Lung (tissue), 12 donors: ENCODE measurements around the gene ZNF583. TPM values are rescaled to one million over a fixed set of nuclear protein-coding genes. Genes with fewer than 3 reads are reported as not detected.

Experiments
- ATAC-seq: fragments of 200-7000 bp; cut with Tn5 transposase; one replicate; pipeline ENCODE4 v1.9.1; 2020; ENCODE audit warnings: moderate number of reproducible peaks; ENCODE audit not compliant: insufficient read depth, low FRiP score
- DNase-seq, 3 donors: peaks; one replicate each; pipeline ENCODE4 v3.0.0-alpha.2; 2013 to 2017
- H3K27ac ChIP-seq, 2 donors: one replicate each; pipeline ENCODE4 v1.5.1; 2013; ENCODE audit warnings: mild to moderate bottlenecking in 2 of 2, moderate library complexity in 2 of 2, control low read depth in 1 of 2, inconsistent platforms in 1 of 2, low read depth in 1 of 2, low read length in 1 of 2
- H3K27me3 ChIP-seq, 3 donors: one replicate each; pipeline ENCODE4 v1.5.1; 2013; ENCODE audit warnings: low read length in 2 of 3; ENCODE audit not compliant: control insufficient read depth in 3 of 3, insufficient read depth in 3 of 3
- H3K36me3 ChIP-seq, 4 donors: one replicate each; pipeline ENCODE4 v1.5.1; 2013; ENCODE audit warnings: low read length in 4 of 4, mild to moderate bottlenecking in 1 of 4, moderate library complexity in 1 of 4; ENCODE audit not compliant: control insufficient read depth in 4 of 4, insufficient read depth in 4 of 4
- H3K4me1 ChIP-seq, 5 donors: one replicate each; pipeline ENCODE4 v1.5.1; 2013; ENCODE audit warnings: low read length in 5 of 5, mild to moderate bottlenecking in 2 of 5, moderate library complexity in 1 of 5; ENCODE audit not compliant: control insufficient read depth in 5 of 5, insufficient read depth in 5 of 5
- H3K4me3 ChIP-seq: one replicate; pipeline ENCODE4 v1.5.1; 2013; ENCODE audit warnings: mild to moderate bottlenecking, control low read depth, moderate library complexity
- H3K9ac ChIP-seq, 2 donors: one replicate each; pipeline ENCODE4 v1.5.1; 2013; ENCODE audit warnings: low read length in 2 of 2, control low read depth in 1 of 2; ENCODE audit not compliant: insufficient read depth in 1 of 2
- H3K9me3 ChIP-seq, 4 donors: one replicate each; pipeline ENCODE4 v1.5.1; 2013; ENCODE audit warnings: low read length in 3 of 4, mild to moderate bottlenecking in 1 of 4, moderate library complexity in 1 of 4; ENCODE audit not compliant: control insufficient read depth in 4 of 4, insufficient read depth in 3 of 4
- CTCF ChIP-seq: IDR thresholded peaks from 2 replicates; pipeline ENCODE4 v1.5.1; 2012; ENCODE audit warnings: mild to moderate bottlenecking; ENCODE audit errors: control extremely low read depth, extremely low read depth
- WGBS, 2 donors: extraction: QIAGEN DNeasy Blood & Tissue Kit; methylation state at CpG; one replicate each; pipeline ENCODE4 v1.1.7; 2013; 5-methylcytosine and 5-hydroxymethylcytosine counted together
- polyA plus RNA-seq, 2 donors: library from polyadenylated mRNA; stranded (reverse); fragments of 200-250 nt; gene quantifications; one replicate each; pipeline ENCODE4 v1.2.1, GENCODE V29; 2013
- total RNA-seq, 2 donors: library from RNA; depleted of rRNA in 1 of 2; stranded (reverse); fragments of >200 nt in 1 of 2; gene quantifications; one replicate each; pipeline ENCODE4 v1.2.1, GENCODE V29; 2014 to 2021
- donor health status: control.
- donor health status: control.
- donor health status: Bipolar disorder and iron deficiency.
- donor health status: healthy.
- donor health status: DM: yes; HTN: yes; CAD: no.

Gene ZNF583
- total and polyA plus RNA-seq, 4 donors, result 1.3 to 9.1 (median 3.5) TPM

DNA sequence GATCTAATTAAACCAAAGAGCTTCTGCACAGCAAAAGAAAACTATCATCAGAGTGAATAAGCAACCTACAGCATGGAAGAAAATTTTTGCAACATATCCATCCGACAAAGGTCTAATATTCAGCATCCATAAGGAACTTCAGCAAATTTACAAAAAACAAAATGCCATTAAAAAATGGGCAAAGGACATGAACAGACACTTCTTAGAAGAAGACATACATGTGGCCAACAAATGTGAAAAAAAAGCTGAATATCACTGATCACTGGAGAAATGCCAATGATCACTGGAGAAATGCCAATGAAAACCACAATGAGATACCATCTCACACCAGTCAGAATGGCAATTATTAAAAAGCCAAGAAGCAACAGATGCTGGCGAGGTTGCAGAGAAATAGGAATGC lies 43.3 kb upstream of the ZNF583 start:
- DNase-seq, result no peak
- peaks cover 0 to 9% (median 2%) of the 10 kb centered on the region in 4 donors for H3K36me3 ChIP-seq
- H3K9me3 ChIP-seq, result peaks cover 3 to 11% (median 5%) of the 10 kb centered on the region in 4 donors
- ATAC-seq, result no peak
- H3K27ac ChIP-seq, result no peak overlapping the region
- H3K4me3 ChIP-seq, result no peak overlapping the region
- H3K9ac ChIP-seq, result no peak overlapping the region
- no peak for TF ChIP-seq CTCF
- 90 to 94% methylated on average over 2 of the region's 2 CpGs for WGBS, 2 donors
- no peaks in the 10 kb centered on the region for H3K27me3 ChIP-seq
- no peaks in the 10 kb centered on the region for H3K4me1 ChIP-seq

DNA sequence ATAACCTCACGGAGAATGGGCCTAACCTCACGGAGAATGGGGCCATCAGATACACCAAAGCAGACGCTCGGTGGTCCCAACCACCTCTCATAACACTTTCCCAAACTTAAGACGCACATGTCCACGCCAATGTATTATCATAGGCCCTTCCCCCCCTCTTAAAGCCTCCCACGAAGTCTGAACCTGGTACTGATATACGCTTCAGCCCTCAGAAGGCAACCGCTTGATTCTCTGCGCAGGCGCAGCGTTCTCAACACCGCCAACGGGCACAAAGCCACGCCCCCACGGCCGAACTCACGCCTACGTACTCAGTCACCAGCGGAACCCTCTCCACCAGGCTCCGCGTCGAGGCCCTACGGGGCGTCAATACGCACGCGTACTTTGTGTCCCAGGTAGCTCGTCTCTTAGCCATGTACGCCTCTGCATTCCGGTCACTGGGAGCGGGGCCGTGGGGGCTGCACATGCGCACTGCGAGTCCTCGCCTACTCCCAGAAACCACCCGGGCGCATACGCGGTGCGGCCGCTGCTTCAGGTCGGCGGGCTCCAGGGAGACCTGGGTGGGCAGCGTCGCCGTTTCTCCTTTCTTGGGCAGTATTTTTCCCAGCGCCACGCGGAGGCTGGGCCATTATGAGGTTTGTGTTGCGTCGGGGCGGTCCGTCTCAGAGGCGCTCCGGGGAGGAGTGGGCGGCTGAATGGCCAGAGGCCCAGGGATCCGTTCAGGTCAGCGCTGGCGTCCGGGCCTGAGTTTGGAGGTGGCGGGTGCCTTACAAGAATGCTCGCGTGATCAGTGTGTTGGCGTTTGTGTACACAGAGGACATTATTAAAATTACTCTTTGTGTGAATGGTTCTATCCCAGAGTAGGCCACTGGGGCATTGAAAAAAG lies 36.1 kb upstream of the ZNF583 start:
- DNase-seq (peak; percentile 96 to 97 (median 96)), ATAC-seq (peak; percentile 98)
- H3K9ac ChIP-seq, result peak overlapping the region; percentile 75 to 96
- peaks cover 0 to 15% (median 9%) of the 10 kb centered on the region in 4 donors for H3K9me3 ChIP-seq
- 8 to 9% methylated on average over 65 of the region's 65 CpGs for WGBS, 2 donors
- peak overlapping the region; percentile 79 for H3K4me3 ChIP-seq
- H3K4me1 ChIP-seq, result peaks cover 0 to 15% (median 9%) of the 10 kb centered on the region in 5 donors
- no peaks in the 10 kb centered on the region for H3K27me3 ChIP-seq
- peaks cover 0 to 37% (median 20%) of the 10 kb centered on the region in 4 donors for H3K36me3 ChIP-seq
- peak overlapping the region; percentile 93 to 95 for H3K27ac ChIP-seq
- no peak for TF ChIP-seq CTCF

DNA sequence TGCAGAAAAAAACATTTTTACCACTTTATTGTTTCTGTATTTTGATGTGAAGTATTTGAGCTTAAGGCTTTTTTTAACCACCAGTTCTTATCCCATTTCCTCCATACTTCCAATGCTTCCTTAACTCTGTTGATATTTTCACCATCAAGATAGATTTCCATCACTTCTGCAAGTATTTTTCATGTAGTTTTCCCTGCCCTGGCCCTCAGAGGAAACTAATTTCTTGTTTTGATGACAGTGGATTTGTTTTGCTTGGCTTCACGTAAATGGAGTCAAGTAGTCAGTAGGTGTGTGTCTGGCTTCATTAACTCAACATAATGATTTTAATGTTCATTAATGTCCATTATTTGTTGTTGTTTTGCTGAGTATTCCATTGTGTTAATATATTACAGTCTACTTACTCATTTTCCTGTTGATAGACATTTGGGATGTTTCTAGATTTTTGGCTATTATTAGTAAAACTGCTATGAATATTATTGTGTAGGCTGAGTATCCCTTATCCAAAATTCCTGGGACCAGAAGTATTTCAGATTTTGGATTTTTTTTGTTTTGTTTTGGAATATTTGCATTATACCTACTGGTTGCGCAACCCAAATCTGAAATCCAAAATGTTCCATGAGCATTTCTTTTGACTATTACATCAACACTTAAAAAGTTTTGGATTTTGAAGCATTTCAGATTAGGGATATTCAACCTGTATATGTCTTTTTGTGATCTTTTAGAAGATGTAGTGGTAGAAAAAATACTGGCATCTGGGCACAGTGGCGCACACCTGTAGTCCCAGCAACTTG lies 34.1 kb upstream of the ZNF583 start:
- no peak for TF ChIP-seq CTCF
- whole genome bisulfite sequencing, 2 donors, result 97 to 99% methylated on average over 3 of the region's 3 CpGs
- H3K4me3 ChIP-seq, result no peak overlapping the region
- H3K4me1 ChIP-seq, result peaks cover 0 to 16% (median 9%) of the 10 kb centered on the region in 5 donors
- ATAC-seq (no peak), DNase-seq (no peak)
- no peaks in the 10 kb centered on the region for H3K27me3 ChIP-seq
- no peak overlapping the region for H3K27ac ChIP-seq
- H3K9ac ChIP-seq, result no peak overlapping the region
- peaks cover 7 to 56% (median 39%) of the 10 kb centered on the region in 4 donors for H3K36me3 ChIP-seq
- peaks cover 0 to 20% (median 10%) of the 10 kb centered on the region in 4 donors for H3K9me3 ChIP-seq
